ENCODE results near the gene XDH.

DNA sequence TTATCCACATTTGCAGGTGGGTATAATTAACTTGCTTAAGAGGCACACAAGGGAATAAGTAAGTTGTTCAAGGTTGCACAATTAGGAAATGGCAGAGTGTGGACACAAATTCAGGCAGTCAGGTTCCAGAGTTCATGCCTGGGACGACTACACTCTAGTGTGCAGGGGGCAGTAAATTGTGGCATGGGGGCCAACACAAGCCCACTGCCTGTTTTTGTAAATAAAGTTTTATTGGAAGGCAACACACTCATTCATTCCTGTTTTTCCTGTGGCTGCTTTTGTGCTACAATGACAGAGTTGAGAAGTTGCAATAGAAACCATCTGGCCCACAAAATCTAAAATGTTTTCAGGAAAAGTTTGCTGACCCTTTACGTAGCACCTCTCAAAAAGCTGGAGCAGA is 41.4 kb downstream of the XDH start:
- TF ChIP-seq, protein P1, sequence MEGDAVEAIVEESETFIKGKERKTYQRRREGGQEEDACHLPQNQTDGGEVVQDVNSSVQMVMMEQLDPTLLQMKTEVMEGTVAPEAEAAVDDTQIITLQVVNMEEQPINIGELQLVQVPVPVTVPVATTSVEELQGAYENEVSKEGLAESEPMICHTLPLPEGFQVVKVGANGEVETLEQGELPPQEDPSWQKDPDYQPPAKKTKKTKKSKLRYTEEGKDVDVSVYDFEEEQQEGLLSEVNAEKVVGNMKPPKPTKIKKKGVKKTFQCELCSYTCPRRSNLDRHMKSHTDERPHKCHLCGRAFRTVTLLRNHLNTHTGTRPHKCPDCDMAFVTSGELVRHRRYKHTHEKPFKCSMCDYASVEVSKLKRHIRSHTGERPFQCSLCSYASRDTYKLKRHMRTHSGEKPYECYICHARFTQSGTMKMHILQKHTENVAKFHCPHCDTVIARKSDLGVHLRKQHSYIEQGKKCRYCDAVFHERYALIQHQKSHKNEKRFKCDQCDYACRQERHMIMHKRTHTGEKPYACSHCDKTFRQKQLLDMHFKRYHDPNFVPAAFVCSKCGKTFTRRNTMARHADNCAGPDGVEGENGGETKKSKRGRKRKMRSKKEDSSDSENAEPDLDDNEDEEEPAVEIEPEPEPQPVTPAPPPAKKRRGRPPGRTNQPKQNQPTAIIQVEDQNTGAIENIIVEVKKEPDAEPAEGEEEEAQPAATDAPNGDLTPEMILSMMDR (IDR thresholded peaks at IDR 0.05): no peak
- TF ChIP-seq EP300 (IDR thresholded peaks at IDR 0.05): no peak
